H9 (cell line): ENCODE measurements around the gene PREP. TPM values are rescaled to one million over a fixed set of nuclear protein-coding genes. Genes with fewer than 3 reads are reported as not detected.

Experiments
- DNase-seq: peaks from one replicate; pipeline ENCODE4 v3.0.0-alpha.2; 2017
- H2AFZ ChIP-seq: one replicate; pipeline ENCODE4 v1.6.1; 2013; ENCODE audit warnings: mild to moderate bottlenecking, low read length, control low read depth, moderate library complexity
- H2AK5ac ChIP-seq: 2 replicates; pipeline ENCODE4 v1.6.1; 2013; ENCODE audit warnings: low read length, control low read depth, mixed read lengths; ENCODE audit not compliant: insufficient read length
- H2BK120ac ChIP-seq: one replicate; pipeline ENCODE4 v1.6.1; 2013; ENCODE audit warnings: low read depth, mild to moderate bottlenecking, low read length, control low read depth, inconsistent platforms; ENCODE audit not compliant: poor library complexity, severe bottlenecking
- H2BK12ac ChIP-seq: 2 replicates; pipeline ENCODE4 v1.6.1; 2013; ENCODE audit warnings: low read length, control low read depth, mixed read lengths, low read depth; ENCODE audit not compliant: insufficient read length
- H2BK15ac ChIP-seq: 2 replicates; pipeline ENCODE4 v1.6.1; 2013; ENCODE audit warnings: low read depth, low read length, control low read depth
- H2BK20ac ChIP-seq: one replicate; pipeline ENCODE4 v1.6.1; 2013; ENCODE audit warnings: low read depth, mild to moderate bottlenecking, low read length, control low read depth, inconsistent platforms; ENCODE audit not compliant: poor library complexity, severe bottlenecking
- H2BK5ac ChIP-seq: 2 replicates; pipeline ENCODE4 v1.6.1; 2013; ENCODE audit warnings: low read length, control low read depth, mixed read lengths; ENCODE audit not compliant: insufficient read length
- H3K14ac ChIP-seq: 2 replicates; pipeline ENCODE4 v1.6.1; 2013; ENCODE audit warnings: low read length, control low read depth; ENCODE audit not compliant: insufficient read depth
- H3K18ac ChIP-seq: 2 replicates; pipeline ENCODE4 v1.6.1; 2013; ENCODE audit warnings: low read depth, mild to moderate bottlenecking, mixed read lengths, low read length, control low read depth; ENCODE audit not compliant: insufficient read length
- H3K23ac ChIP-seq: 2 replicates; pipeline ENCODE4 v1.6.1; 2013; ENCODE audit warnings: low read length, control low read depth, mixed read lengths, low read depth; ENCODE audit not compliant: insufficient read length
- H3K23me2 ChIP-seq: 2 replicates; pipeline ENCODE4 v1.6.1; 2013; ENCODE audit warnings: low read depth, mild to moderate bottlenecking, mixed read lengths, low read length, control low read depth; ENCODE audit not compliant: insufficient read length, poor library complexity, severe bottlenecking
- H3K27ac ChIP-seq: 2 replicates; pipeline ENCODE4 v1.5.1; 2013; ENCODE audit warnings: low read length, control low read depth, mixed read lengths, low read depth; ENCODE audit not compliant: insufficient read length
- H3K27me3 ChIP-seq: 2 replicates; pipeline ENCODE4 v1.6.1; 2013; ENCODE audit warnings: low read length, control low read depth, inconsistent platforms; ENCODE audit not compliant: insufficient read depth
- H3K4ac ChIP-seq: 2 replicates; pipeline ENCODE4 v1.6.1; 2013; ENCODE audit warnings: low read depth, mild to moderate bottlenecking, control low read depth, inconsistent platforms, low read length, moderate library complexity
- H3K4me1 ChIP-seq: 2 replicates; pipeline ENCODE4 v1.6.1; 2013; ENCODE audit warnings: low read length, control low read depth, inconsistent platforms; ENCODE audit not compliant: insufficient read depth
- H3K4me2 ChIP-seq: 2 replicates; pipeline ENCODE4 v1.6.1; 2013; ENCODE audit warnings: low read length, control low read depth, mixed read lengths; ENCODE audit not compliant: insufficient read length, insufficient read depth
- H3K56ac ChIP-seq: 2 replicates; pipeline ENCODE4 v1.6.1; 2013; ENCODE audit warnings: low read depth, mild to moderate bottlenecking, mixed read lengths, low read length, control low read depth; ENCODE audit not compliant: insufficient read length
- H3K79me1 ChIP-seq: 2 replicates; pipeline ENCODE4 v1.6.1; 2013; ENCODE audit warnings: low read depth, mild to moderate bottlenecking, moderate library complexity, low read length, control low read depth, inconsistent platforms; ENCODE audit not compliant: insufficient read depth, poor library complexity, severe bottlenecking
- H3K79me2 ChIP-seq: 2 replicates; pipeline ENCODE4 v1.6.1; 2013; ENCODE audit warnings: low read length, control low read depth, inconsistent platforms; ENCODE audit not compliant: insufficient read depth
- H3K9ac ChIP-seq: 2 replicates; pipeline ENCODE4 v1.6.1; 2013; ENCODE audit warnings: low read length, control low read depth, mixed read lengths; ENCODE audit not compliant: insufficient read length; ENCODE audit errors: extremely low read depth
- H3K9me3 ChIP-seq: one replicate; pipeline ENCODE4 v1.6.1; 2013; ENCODE audit warnings: low read depth, low read length, inconsistent platforms; ENCODE audit not compliant: control insufficient read depth
- H3T11ph ChIP-seq: one replicate; pipeline ENCODE4 v1.6.1; 2013; ENCODE audit warnings: mild to moderate bottlenecking, low read length, control low read depth, inconsistent platforms
- H4K20me1 ChIP-seq: one replicate; pipeline ENCODE4 v1.6.1; 2013; ENCODE audit not compliant: control insufficient read depth, insufficient read length, insufficient read depth
- H4K5ac ChIP-seq: 2 replicates; pipeline ENCODE4 v1.6.1; 2013; ENCODE audit warnings: low read depth, mild to moderate bottlenecking, mixed read lengths, low read length, control low read depth; ENCODE audit not compliant: insufficient read length
- H4K8ac ChIP-seq: replicated peaks from 2 replicates; pipeline ENCODE4 v1.6.1; 2013; ENCODE audit warnings: low read length, control low read depth, mixed read lengths, low read depth; ENCODE audit not compliant: insufficient read length
- H4K91ac ChIP-seq: 2 replicates; pipeline ENCODE4 v1.6.1; 2013; ENCODE audit warnings: low read depth, mild to moderate bottlenecking, moderate library complexity, mixed read lengths, low read length, control low read depth; ENCODE audit not compliant: insufficient read length
- H3K27ac Mint-ChIP-seq, 3 experiments: 2 replicates in 2 of 3; 3 replicates in 1 of 3; pipeline ENCODE4 v1.8.0; 2020 to 2021; ENCODE audit warnings: mixed read lengths in 3 of 3, mild to moderate bottlenecking in 1 of 3, moderate library complexity in 1 of 3
- H3K27me3 Mint-ChIP-seq: 2 replicates; pipeline ENCODE4 v1.8.0; 2021; ENCODE audit warnings: low read depth, mild to moderate bottlenecking, moderate library complexity, mixed read lengths
- H3K36me3 Mint-ChIP-seq, 3 experiments: 2 replicates in 2 of 3; 3 replicates in 1 of 3; pipeline ENCODE4 v1.8.0; 2020 to 2021; ENCODE audit warnings: low read depth in 3 of 3, mixed read lengths in 3 of 3; ENCODE audit not compliant: insufficient read depth in 1 of 3
- H3K4me1 Mint-ChIP-seq, 2 experiments: 2 replicates each; pipeline ENCODE4 v1.8.0; 2020; ENCODE audit warnings: mixed read lengths in 2 of 2
- H3K4me3 Mint-ChIP-seq, 2 experiments: 2 replicates in 1 of 2; 3 replicates in 1 of 2; pipeline ENCODE4 v1.8.0; 2020 to 2021; ENCODE audit warnings: mild to moderate bottlenecking in 2 of 2, mixed read lengths in 2 of 2, moderate library complexity in 1 of 2
- H3K9me3 Mint-ChIP-seq, 2 experiments: 2 replicates in 1 of 2; 3 replicates in 1 of 2; pipeline ENCODE4 v1.8.0; 2020; ENCODE audit warnings: mild to moderate bottlenecking in 2 of 2, mixed read lengths in 2 of 2, moderate library complexity in 1 of 2
- WGBS: extraction: QIAGEN DNeasy Blood & Tissue Kit; methylation state at CpG from one replicate; pipeline ENCODE4 v1.1.7; 2013; ENCODE audit warnings: missing lambda C conversion rate, low lambda C conversion rate, mixed read lengths; ENCODE audit not compliant: insufficient read length; ENCODE audit errors: extremely low coverage; 5-methylcytosine and 5-hydroxymethylcytosine counted together
- total RNA-seq: library from RNA; stranded (reverse); gene quantifications from 2 replicates; pipeline ENCODE4 v1.2.1, GENCODE V29; 2021
- TF ChIP-seq, protein P1 (sequence below): fragments of 200-600 bp; sonication (generic); conservative IDR thresholded peaks from 3 replicates; pipeline ENCODE4 v1.8.0; 2021; ENCODE audit warnings: antibody characterized with exemption, mild to moderate bottlenecking

Gene PREP
- total RNA-seq, 1 experiment from 2014 or later: 54.0 TPM

DNA sequence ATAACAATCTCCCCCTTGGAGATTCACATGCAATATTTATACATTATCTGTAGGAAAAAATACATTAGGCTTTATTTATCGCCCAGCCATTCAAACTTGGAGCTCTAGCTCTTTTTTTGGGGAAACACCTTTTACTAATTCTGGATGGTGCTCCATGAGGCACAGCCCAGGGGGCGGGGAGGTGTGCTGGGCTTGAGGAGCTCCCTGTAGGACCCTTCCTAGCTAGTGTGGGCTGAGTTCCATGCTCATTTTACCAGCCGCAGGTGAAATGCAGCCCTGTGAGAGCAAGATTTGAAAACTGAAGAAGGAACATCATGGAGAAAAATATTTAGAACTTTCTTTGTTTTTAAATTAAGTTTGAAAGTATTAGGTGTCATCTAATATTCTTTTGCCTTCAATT lies 123.4 kb downstream of the PREP start:
- TF ChIP-seq, protein P1, sequence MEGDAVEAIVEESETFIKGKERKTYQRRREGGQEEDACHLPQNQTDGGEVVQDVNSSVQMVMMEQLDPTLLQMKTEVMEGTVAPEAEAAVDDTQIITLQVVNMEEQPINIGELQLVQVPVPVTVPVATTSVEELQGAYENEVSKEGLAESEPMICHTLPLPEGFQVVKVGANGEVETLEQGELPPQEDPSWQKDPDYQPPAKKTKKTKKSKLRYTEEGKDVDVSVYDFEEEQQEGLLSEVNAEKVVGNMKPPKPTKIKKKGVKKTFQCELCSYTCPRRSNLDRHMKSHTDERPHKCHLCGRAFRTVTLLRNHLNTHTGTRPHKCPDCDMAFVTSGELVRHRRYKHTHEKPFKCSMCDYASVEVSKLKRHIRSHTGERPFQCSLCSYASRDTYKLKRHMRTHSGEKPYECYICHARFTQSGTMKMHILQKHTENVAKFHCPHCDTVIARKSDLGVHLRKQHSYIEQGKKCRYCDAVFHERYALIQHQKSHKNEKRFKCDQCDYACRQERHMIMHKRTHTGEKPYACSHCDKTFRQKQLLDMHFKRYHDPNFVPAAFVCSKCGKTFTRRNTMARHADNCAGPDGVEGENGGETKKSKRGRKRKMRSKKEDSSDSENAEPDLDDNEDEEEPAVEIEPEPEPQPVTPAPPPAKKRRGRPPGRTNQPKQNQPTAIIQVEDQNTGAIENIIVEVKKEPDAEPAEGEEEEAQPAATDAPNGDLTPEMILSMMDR: no peak
- Histone ChIP-seq H4K5ac (no peak overlapping the region), H3K14ac (no peak overlapping the region), H2AFZ (no peak overlapping the region), H3K23me2 (no peaks in the 10 kb centered on the region), H3K4me2 (no peak overlapping the region), H3K4ac (no peak overlapping the region), H4K8ac (no peak overlapping the region), H2BK15ac (no peak overlapping the region), H2BK12ac (no peak overlapping the region), H2BK120ac (no peak overlapping the region), H3K56ac (no peak overlapping the region), H4K20me1 (no peaks in the 10 kb centered on the region), H2AK5ac (no peak overlapping the region), H3K27ac (no peak overlapping the region), H2BK5ac (no peak overlapping the region), H3K4me1 (no peaks in the 10 kb centered on the region), H2BK20ac (no peak overlapping the region), H4K91ac (no peak overlapping the region), H3K9ac (no peak overlapping the region), H3K27me3 (no peaks in the 10 kb centered on the region), H3T11ph (no peak overlapping the region), H3K79me2 (no peaks in the 10 kb centered on the region), H3K18ac (no peak overlapping the region), H3K79me1 (no peaks in the 10 kb centered on the region), H3K9me3 (no peaks in the 10 kb centered on the region), H3K23ac (no peak overlapping the region)
- WGBS: no CpG with 5 or more reads among the region's 3 CpGs
- no peaks in the 10 kb centered on the region for H3K27me3 Mint-ChIP-seq
- no peaks in the 10 kb centered on the region for H3K4me1 Mint-ChIP-seq
- no peaks in the 10 kb centered on the region for H3K9me3 Mint-ChIP-seq
- no peak overlapping the region for H3K27ac Mint-ChIP-seq
- H3K36me3 Mint-ChIP-seq: peaks cover 24 to 47% (median 47%) of the 10 kb centered on the region in 3 experiments; a peak in 6 of 7 replicates
- H3K4me3 Mint-ChIP-seq: no peak overlapping the region
- DNase-seq: no peak
